Esophagus (tissue), 2 donors: ENCODE data around the gene NANS. TPM values are rescaled to one million over a fixed set of nuclear protein-coding genes. Genes with fewer than 3 reads are reported as not detected.

Source experiments
- H3K27ac ChIP-seq, 2 donors: one replicate each; pipeline ENCODE4 v1.5.1; 2013; ENCODE audit warnings: low read depth in 2 of 2, mild to moderate bottlenecking in 2 of 2, inconsistent platforms in 1 of 2, low read length in 1 of 2, moderate library complexity in 1 of 2
- H3K27me3 ChIP-seq, 2 donors: one replicate each; pipeline ENCODE4 v1.6.1; 2013; ENCODE audit warnings: low read length in 2 of 2, control low read depth in 1 of 2, mild to moderate bottlenecking in 1 of 2; ENCODE audit not compliant: insufficient read depth in 2 of 2, control insufficient read depth in 1 of 2
- H3K36me3 ChIP-seq, 2 donors: one replicate each; pipeline ENCODE4 v1.6.1; 2013; ENCODE audit warnings: low read length in 1 of 2; ENCODE audit not compliant: control insufficient read depth in 2 of 2, insufficient read depth in 2 of 2
- H3K4me1 ChIP-seq, 2 donors: one replicate each; pipeline ENCODE4 v1.6.1; 2013; ENCODE audit warnings: low read length in 1 of 2; ENCODE audit not compliant: control insufficient read depth in 2 of 2, insufficient read depth in 2 of 2
- H3K4me3 ChIP-seq, 2 donors: one replicate each; pipeline ENCODE4 v1.5.1; 2013; ENCODE audit warnings: low read length in 2 of 2, mild to moderate bottlenecking in 2 of 2, low read depth in 1 of 2, moderate library complexity in 1 of 2
- H3K9me3 ChIP-seq, 2 donors: one replicate each; pipeline ENCODE4 v1.6.1; 2013; ENCODE audit warnings: mild to moderate bottlenecking in 2 of 2, low read depth in 1 of 2, low read length in 1 of 2, moderate library complexity in 1 of 2; ENCODE audit not compliant: control insufficient read depth in 2 of 2, insufficient read depth in 1 of 2
- WGBS, 2 donors: extraction: QIAGEN DNeasy Blood & Tissue Kit; methylation state at CpG; one replicate each; pipeline ENCODE4 v1.1.7; 2013; 5-methylcytosine and 5-hydroxymethylcytosine counted together
- polyA plus RNA-seq, 2 donors: library from polyadenylated mRNA; stranded (reverse); fragments of 200-250 nt; gene quantifications; one replicate each; pipeline ENCODE4 v1.2.3, GENCODE V29; 2013
- donor health status: healthy with polysubstance abuse.
- donor health status: Bipolar disorder and iron deficiency.

Gene NANS
- polyA plus RNA-seq, 2 donors: 48.7 to 54.0 TPM

- H3K27ac ChIP-seq: no peak overlapping the region
- no peaks in the 10 kb centered on the region for H3K36me3 ChIP-seq
- H3K4me1 ChIP-seq: no peaks in the 10 kb centered on the region
- H3K9me3 ChIP-seq: no peaks in the 10 kb centered on the region
- WGBS, 2 donors: 67 to 76% methylated on average over 1 of the region's 1 CpG
- H3K4me3 ChIP-seq: no peak overlapping the region
- H3K27me3 ChIP-seq: no peaks in the 10 kb centered on the region
Observed at GRCh38 chr9:98049288-98050072, 7.1 kb upstream of the NANS start.

GRCh38 chr9:98050351-98050750 lies 6.2 kb upstream of the NANS start:
- Histone ChIP-seq H3K27ac (no peak overlapping the region), H3K36me3 (no peaks in the 10 kb centered on the region), H3K4me3 (no peak overlapping the region), H3K4me1 (no peaks in the 10 kb centered on the region), H3K27me3 (no peaks in the 10 kb centered on the region), H3K9me3 (no peaks in the 10 kb centered on the region)
- 96% methylated on average over 4 of the region's 4 CpGs for WGBS, 2 donors

- H3K36me3 ChIP-seq: no peaks in the 10 kb centered on the region
- H3K4me1 ChIP-seq: peaks cover 0 to 3% of the 10 kb centered on the region in 2 donors
- H3K9me3 ChIP-seq: no peaks in the 10 kb centered on the region
- no peak overlapping the region for H3K4me3 ChIP-seq
- no peak overlapping the region for H3K27ac ChIP-seq
- no peaks in the 10 kb centered on the region for H3K27me3 ChIP-seq
- 95 to 98% methylated on average over 7 of the region's 7 CpGs for WGBS, 2 donors
Observed at GRCh38 chr9:98054376-98054951, 2.1 kb upstream of the NANS start.

GRCh38 chr9:98057138-98057799 lies 737 bp downstream of the NANS start:
- Histone ChIP-seq H3K36me3 (peaks cover 0 to 10% of the 10 kb centered on the region in 2 donors), H3K4me1 (peaks cover 0 to 3% of the 10 kb centered on the region in 2 donors), H3K27me3 (no peaks in the 10 kb centered on the region), H3K4me3 (peak overlapping the region; percentile 75 to 86), H3K27ac (peak overlapping the region; percentile 98), H3K9me3 (no peaks in the 10 kb centered on the region)
- 5 to 7% methylated on average over 14 of the region's 14 CpGs for WGBS, 2 donors

- Histone ChIP-seq H3K4me3 (no peak overlapping the region), H3K27me3 (no peaks in the 10 kb centered on the region), H3K27ac (no peak overlapping the region), H3K9me3 (no peaks in the 10 kb centered on the region), H3K36me3 (peaks cover 7 to 14% of the 10 kb centered on the region in 2 donors), H3K4me1 (peaks cover 0 to 3% of the 10 kb centered on the region in 2 donors)
- WGBS, 2 donors: 90 to 91% methylated on average over 3 of the region's 3 CpGs
Observed at GRCh38 chr9:98062161-98062560, 5.6 kb downstream of the NANS start.

- H3K9me3 ChIP-seq: no peaks in the 10 kb centered on the region
- H3K27me3 ChIP-seq: no peaks in the 10 kb centered on the region
- no peaks in the 10 kb centered on the region for H3K4me1 ChIP-seq
- H3K4me3 ChIP-seq: no peak overlapping the region
- H3K36me3 ChIP-seq: peaks cover 7 to 14% of the 10 kb centered on the region in 2 donors
- H3K27ac ChIP-seq: no peak overlapping the region
- 91 to 93% methylated on average over 8 of the region's 8 CpGs for WGBS, 2 donors
Observed at GRCh38 chr9:98064623-98065392, 8.3 kb downstream of the NANS start.

- WGBS, 2 donors: 71 to 77% methylated on average over 3 of the region's 3 CpGs
- H3K36me3 ChIP-seq: peaks cover 7 to 9% of the 10 kb centered on the region in 2 donors
- H3K27ac ChIP-seq: no peak overlapping the region
Observed at GRCh38 chr9:98066235-98066634, 9.7 kb downstream of the NANS start.

GRCh38 chr9:98067184-98067583 lies 10.7 kb downstream of the NANS start:
- Histone ChIP-seq H3K27me3 (no peaks in the 10 kb centered on the region), H3K4me1 (peaks cover 0 to 8% of the 10 kb centered on the region in 2 donors), H3K27ac (no peak overlapping the region), H3K9me3 (no peaks in the 10 kb centered on the region), H3K4me3 (no peak overlapping the region), H3K36me3 (peaks cover 4 to 7% of the 10 kb centered on the region in 2 donors)
- 92 to 96% methylated on average over 2 of the region's 2 CpGs for WGBS, 2 donors

More at GRCh38 chr9:98066235-98066634, 9.7 kb downstream of the NANS start:
- H3K4me1 ChIP-seq: no peaks in the 10 kb centered on the region
- no peaks in the 10 kb centered on the region for H3K27me3 ChIP-seq
- H3K9me3 ChIP-seq: no peaks in the 10 kb centered on the region
- H3K4me3 ChIP-seq: no peak overlapping the region

- no peak overlapping the region for H3K4me3 ChIP-seq
- H3K27me3 ChIP-seq: no peaks in the 10 kb centered on the region
- peaks cover 0 to 11% of the 10 kb centered on the region in 2 donors for H3K4me1 ChIP-seq
- no peak overlapping the region for H3K27ac ChIP-seq
- 96 to 98% methylated on average over 6 of the region's 6 CpGs for WGBS, 2 donors
- H3K9me3 ChIP-seq: no peaks in the 10 kb centered on the region
- peaks cover 2 to 5% of the 10 kb centered on the region in 2 donors for H3K36me3 ChIP-seq
Observed at GRCh38 chr9:98069551-98069950, 13.0 kb downstream of the NANS start.
